Neutrophil (primary cell): ENCODE measurements around the gene PEG3.

Experiments used
- H3K27ac ChIP-seq: fragments of 200-600 bp; sonication (generic); 2 replicates; pipeline ENCODE4 v1.5.1; 2016; ENCODE audit warnings: mild to moderate bottlenecking, moderate library complexity
- H3K27me3 ChIP-seq: fragments of 200-600 bp; sonication (generic); 2 replicates; pipeline ENCODE4 v1.6.0; 2016; ENCODE audit warnings: mild to moderate bottlenecking
- H3K36me3 ChIP-seq: fragments of 200-600 bp; sonication (generic); 2 replicates; pipeline ENCODE4 v1.5.1; 2017
- H3K4me1 ChIP-seq, 2 experiments: fragments of 200-600 bp in 1 of 2; sonication (generic) in 1 of 2; 1 replicate in 1 of 2; 2 replicates in 1 of 2; pipeline versions ENCODE4 v1.5.1 to v1.6.1; 2013 to 2016; ENCODE audit warnings: low read depth in 1 of 2, low read length in 1 of 2, mild to moderate bottlenecking in 1 of 2, moderate library complexity in 1 of 2; ENCODE audit not compliant: control insufficient read depth in 1 of 2, insufficient read depth in 1 of 2
- H3K4me3 ChIP-seq, 2 experiments: fragments of 200-600 bp in 1 of 2; sonication (generic) in 1 of 2; 1 replicate in 1 of 2; 2 replicates in 1 of 2; pipeline ENCODE4 v1.5.1; 2013 to 2016; ENCODE audit warnings: low read depth in 1 of 2, low read length in 1 of 2, mild to moderate bottlenecking in 1 of 2, moderate library complexity in 1 of 2
- H3K9me3 ChIP-seq: fragments of 200-600 bp; sonication (generic); 2 replicates; pipeline ENCODE4 v1.5.1; 2016
- CTCF ChIP-seq: fragments of 200-600 bp; sonication (generic); IDR thresholded peaks from 2 replicates; pipeline ENCODE4 v1.5.1; 2016; ENCODE audit warnings: antibody characterized with exemption

The PEG3 gene

GRCh38 chr19:56823956-56824355 is 16.6 kb downstream of the PEG3 start:
- Histone ChIP-seq H3K4me3 (no peak overlapping the region), H3K9me3 (peaks cover 8% of the 10 kb centered on the region), H3K4me1 (no peaks in the 10 kb centered on the region), H3K27me3 (no peaks in the 10 kb centered on the region), H3K27ac (no peak overlapping the region), H3K36me3 (no peaks in the 10 kb centered on the region)
- no peak for TF ChIP-seq CTCF

- Histone ChIP-seq H3K36me3 (no peaks in the 10 kb centered on the region), H3K27ac (no peak overlapping the region), H3K4me1 (no peaks in the 10 kb centered on the region), H3K4me3 (no peak overlapping the region), H3K27me3 (no peaks in the 10 kb centered on the region), H3K9me3 (peaks cover 8% of the 10 kb centered on the region)
- TF ChIP-seq CTCF = no peak
Measured at GRCh38 chr19:56823417-56823816, 17.1 kb downstream of the PEG3 start.

GRCh38 chr19:56822755-56823154 is 17.8 kb downstream of the PEG3 start:
- H3K4me3 ChIP-seq = no peak overlapping the region
- H3K9me3 ChIP-seq = peaks cover 11% of the 10 kb centered on the region
- H3K4me1 ChIP-seq = no peaks in the 10 kb centered on the region
- no peak overlapping the region for H3K27ac ChIP-seq
- no peaks in the 10 kb centered on the region for H3K27me3 ChIP-seq
- no peaks in the 10 kb centered on the region for H3K36me3 ChIP-seq
- no peak for TF ChIP-seq CTCF

GRCh38 chr19:56821675-56822074 is 18.9 kb downstream of the PEG3 start:
- Histone ChIP-seq H3K4me3 (no peak overlapping the region), H3K9me3 (peaks cover 11% of the 10 kb centered on the region), H3K27me3 (no peaks in the 10 kb centered on the region), H3K27ac (no peak overlapping the region), H3K36me3 (no peaks in the 10 kb centered on the region), H3K4me1 (no peaks in the 10 kb centered on the region)
- no peak for TF ChIP-seq CTCF

GRCh38 chr19:56821209-56821608 is 19.3 kb downstream of the PEG3 start:
- peaks cover 11% of the 10 kb centered on the region for H3K9me3 ChIP-seq
- no peaks in the 10 kb centered on the region for H3K4me1 ChIP-seq
- no peaks in the 10 kb centered on the region for H3K27me3 ChIP-seq
- no peak overlapping the region for H3K4me3 ChIP-seq
- TF ChIP-seq CTCF = no peak
- H3K36me3 ChIP-seq = no peaks in the 10 kb centered on the region
- no peak overlapping the region for H3K27ac ChIP-seq

- H3K27me3 ChIP-seq = no peaks in the 10 kb centered on the region
- H3K9me3 ChIP-seq = peaks cover 15% of the 10 kb centered on the region
- H3K4me3 ChIP-seq = no peak overlapping the region
- H3K4me1 ChIP-seq = no peaks in the 10 kb centered on the region
- H3K36me3 ChIP-seq = no peaks in the 10 kb centered on the region
- no peak for TF ChIP-seq CTCF
- H3K27ac ChIP-seq = no peak overlapping the region
Measured at GRCh38 chr19:56819166-56819565, 21.4 kb downstream of the PEG3 start.
